Measurements from ENCODE around the gene LIPK.
"Not testable (repeated sequence)": the region's sequence is repeated elsewhere in the genome, so short reads cannot be mapped to it uniquely, and the experiment has no call there.

Gene LIPK

GRCh38 chr10:88687853-88688467, 18.1 kb upstream of the LIPK start:
- peaks cover 7% of the 10 kb centered on the region for H3K27me3 Mint-ChIP-seq
- no peak overlapping the region for H3K27ac Mint-ChIP-seq
- no peak for DNase-seq
- no peaks in the 10 kb centered on the region for H3K36me3 Mint-ChIP-seq (ENCODE audit: low read depth)
- no peaks in the 10 kb centered on the region for H3K9me3 Mint-ChIP-seq
- H3K4me3 Mint-ChIP-seq: no peak overlapping the region
- H3K4me1 Mint-ChIP-seq (ENCODE audit: low read depth): no peaks in the 10 kb centered on the region

DNA sequence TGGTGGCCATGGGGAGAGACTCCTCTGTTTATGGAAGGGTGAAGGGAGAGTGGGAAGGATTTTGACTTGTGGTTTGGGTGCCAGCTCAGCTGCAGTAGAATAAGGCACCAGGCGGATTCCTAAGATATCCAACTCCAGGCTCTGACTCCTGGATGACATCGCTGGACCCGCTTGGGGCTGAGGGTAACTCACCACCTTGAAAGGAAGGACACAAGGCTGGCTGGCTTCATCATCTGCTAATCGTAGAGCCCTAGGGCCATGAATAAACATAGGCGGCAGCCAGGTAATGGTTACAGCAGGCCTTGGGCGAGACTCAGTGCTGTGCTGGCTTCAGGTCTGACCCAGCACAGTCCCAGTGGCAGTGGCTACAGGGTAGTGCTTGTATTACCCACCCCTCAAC, 16.7 kb upstream of the LIPK start:
- H3K27me3 Mint-ChIP-seq: peaks cover 6% of the 10 kb centered on the region
- no peak for DNase-seq
- H3K9me3 Mint-ChIP-seq: no peaks in the 10 kb centered on the region
- no peak overlapping the region for H3K27ac Mint-ChIP-seq
- no peak overlapping the region for H3K4me3 Mint-ChIP-seq
- H3K36me3 Mint-ChIP-seq (ENCODE audit: low read depth): no peaks in the 10 kb centered on the region
- no peaks in the 10 kb centered on the region for H3K4me1 Mint-ChIP-seq (ENCODE audit: low read depth)

GRCh38 chr10:88693392-88694020, 12.5 kb upstream of the LIPK start:
- no peak for DNase-seq
- Mint-ChIP-seq H3K4me3 (no peak overlapping the region), H3K27me3 (peaks cover 17% of the 10 kb centered on the region), H3K36me3 (ENCODE audit: low read depth) (no peaks in the 10 kb centered on the region), H3K27ac (no peak overlapping the region), H3K4me1 (ENCODE audit: low read depth) (no peaks in the 10 kb centered on the region), H3K9me3 (no peaks in the 10 kb centered on the region)

DNA sequence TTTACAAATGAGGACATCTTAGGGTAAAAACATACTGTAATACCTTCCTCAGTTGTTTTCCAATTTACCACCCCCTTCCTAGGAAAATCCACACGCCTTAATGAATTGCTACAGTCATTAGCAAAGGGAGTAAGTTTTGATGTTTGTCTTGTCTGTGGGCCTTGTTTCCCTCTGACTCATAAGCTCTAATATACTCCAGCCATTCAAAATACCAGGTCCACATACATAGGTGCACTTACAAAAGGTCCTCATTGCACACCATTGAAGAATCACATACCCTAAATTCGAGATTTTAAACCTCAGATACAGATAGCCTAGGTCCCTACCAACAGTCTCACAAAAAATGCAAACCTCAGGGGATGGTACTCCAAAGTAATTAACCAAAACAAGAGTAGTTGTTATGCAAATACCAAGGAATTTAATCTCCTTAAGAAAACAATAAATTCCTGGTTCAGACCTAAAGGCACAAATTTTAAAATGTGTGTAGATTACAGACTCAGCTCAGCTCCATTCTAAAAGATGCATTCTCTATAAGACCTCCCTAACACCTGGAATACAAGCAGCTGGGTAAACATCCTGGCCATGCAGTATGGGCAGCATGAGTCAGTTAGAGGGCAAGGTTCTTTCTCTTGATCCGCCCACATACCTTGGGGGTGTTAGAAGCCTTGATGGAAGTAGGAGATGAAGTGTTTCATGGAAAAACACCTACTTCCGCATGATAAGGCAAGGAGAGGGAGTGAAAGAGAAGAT, 3.0 kb upstream of the LIPK start:
- Mint-ChIP-seq H3K9me3 (no peaks in the 10 kb centered on the region), H3K4me3 (no peak overlapping the region), H3K27me3 (peaks cover 6% of the 10 kb centered on the region), H3K27ac (no peak overlapping the region), H3K4me1 (ENCODE audit: low read depth) (peaks cover 31% of the 10 kb centered on the region), H3K36me3 (ENCODE audit: low read depth) (no peaks in the 10 kb centered on the region)
- no peak for DNase-seq

GRCh38 chr10:88707429-88708155, 1.5 kb downstream of the LIPK start:
- no peaks in the 10 kb centered on the region for H3K9me3 Mint-ChIP-seq
- H3K4me3 Mint-ChIP-seq: no peak overlapping the region
- peaks cover 31% of the 10 kb centered on the region for H3K4me1 Mint-ChIP-seq (ENCODE audit: low read depth)
- H3K27me3 Mint-ChIP-seq: peaks cover 7% of the 10 kb centered on the region
- H3K36me3 Mint-ChIP-seq (ENCODE audit: low read depth): no peaks in the 10 kb centered on the region
- DNase-seq: no peak
- no peak overlapping the region for H3K27ac Mint-ChIP-seq

- H3K27me3 Mint-ChIP-seq; H3K9me3 Mint-ChIP-seq; H3K36me3 Mint-ChIP-seq (ENCODE audit: low read depth); DNase-seq; H3K4me3 Mint-ChIP-seq; H3K27ac Mint-ChIP-seq: not testable (repeated sequence)
- peaks cover 23% of the 10 kb centered on the region for H3K4me1 Mint-ChIP-seq (ENCODE audit: low read depth)
Observed at GRCh38 chr10:88709361-88709760, 3.3 kb downstream of the LIPK start.

DNA sequence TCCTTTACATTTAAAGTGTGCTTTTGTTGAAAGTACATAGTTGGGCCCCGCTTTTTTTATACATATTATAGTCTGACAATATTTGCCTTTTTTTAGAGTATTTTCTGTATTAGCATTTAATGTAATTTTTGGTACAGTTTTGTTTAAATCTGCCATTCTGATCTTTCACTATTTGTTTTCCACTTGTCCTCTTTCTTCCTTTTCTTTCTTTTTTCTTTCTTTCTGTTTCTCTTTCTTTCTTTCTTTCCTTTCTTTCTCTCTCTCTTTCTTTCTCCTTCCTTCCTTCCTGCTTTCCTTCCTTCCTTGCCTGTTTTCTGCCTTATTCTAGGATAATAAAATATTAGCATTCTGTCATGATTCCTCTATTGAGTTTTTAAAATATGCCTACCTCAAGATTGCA, 9.5 kb downstream of the LIPK start:
- peaks cover 16% of the 10 kb centered on the region for H3K27me3 Mint-ChIP-seq

GRCh38 chr10:88721392-88721791, 15.3 kb downstream of the LIPK start:
- H3K4me3 Mint-ChIP-seq: no peak overlapping the region
- peaks cover 5% of the 10 kb centered on the region for H3K4me1 Mint-ChIP-seq (ENCODE audit: low read depth)
- H3K9me3 Mint-ChIP-seq: no peaks in the 10 kb centered on the region
- H3K36me3 Mint-ChIP-seq (ENCODE audit: low read depth): no peaks in the 10 kb centered on the region
- H3K27me3 Mint-ChIP-seq: peaks cover 17% of the 10 kb centered on the region
- no peak for DNase-seq
- no peak overlapping the region for H3K27ac Mint-ChIP-seq

More for the DNA sequence above, 9.5 kb downstream of the LIPK start:
- H3K9me3 Mint-ChIP-seq: no peaks in the 10 kb centered on the region
- no peak overlapping the region for H3K27ac Mint-ChIP-seq
- H3K36me3 Mint-ChIP-seq (ENCODE audit: low read depth): no peaks in the 10 kb centered on the region
- H3K4me1 Mint-ChIP-seq (ENCODE audit: low read depth): no peaks in the 10 kb centered on the region
- H3K4me3 Mint-ChIP-seq: no peak overlapping the region
- DNase-seq: no peak

GRCh38 chr10:88725798-88726197, 19.7 kb downstream of the LIPK start:
- Mint-ChIP-seq H3K4me3 (no peak overlapping the region), H3K36me3 (ENCODE audit: low read depth) (no peaks in the 10 kb centered on the region), H3K27me3 (peaks cover 4% of the 10 kb centered on the region), H3K27ac (no peak overlapping the region), H3K9me3 (no peaks in the 10 kb centered on the region), H3K4me1 (ENCODE audit: low read depth) (peaks cover 5% of the 10 kb centered on the region)
- no peak for DNase-seq

GRCh38 chr10:88728107-88728763, 22.2 kb downstream of the LIPK start:
- Mint-ChIP-seq H3K9me3 (no peaks in the 10 kb centered on the region), H3K36me3 (ENCODE audit: low read depth) (no peaks in the 10 kb centered on the region), H3K4me1 (ENCODE audit: low read depth) (peaks cover 5% of the 10 kb centered on the region), H3K27ac (no peak overlapping the region), H3K27me3 (peaks cover 4% of the 10 kb centered on the region), H3K4me3 (no peak overlapping the region)
- DNase-seq: peak; percentile 41

- H3K9me3 Mint-ChIP-seq: no peaks in the 10 kb centered on the region
- no peaks in the 10 kb centered on the region for H3K36me3 Mint-ChIP-seq (ENCODE audit: low read depth)
- no peak overlapping the region for H3K4me3 Mint-ChIP-seq
- no peak for DNase-seq
- H3K27ac Mint-ChIP-seq: no peak overlapping the region
- H3K27me3 Mint-ChIP-seq: no peaks in the 10 kb centered on the region
- H3K4me1 Mint-ChIP-seq (ENCODE audit: low read depth): peaks cover 3% of the 10 kb centered on the region
Observed at GRCh38 chr10:88730864-88731263, 24.8 kb downstream of the LIPK start.

- Mint-ChIP-seq H3K36me3 (ENCODE audit: low read depth) (no peaks in the 10 kb centered on the region), H3K27me3 (no peaks in the 10 kb centered on the region), H3K4me3 (no peak overlapping the region), H3K27ac (no peak overlapping the region), H3K4me1 (ENCODE audit: low read depth) (no peaks in the 10 kb centered on the region), H3K9me3 (no peaks in the 10 kb centered on the region)
- DNase-seq: no peak
Observed at GRCh38 chr10:88731296-88731695, 25.2 kb downstream of the LIPK start.

GRCh38 chr10:88733215-88733614, 27.2 kb downstream of the LIPK start:
- Mint-ChIP-seq H3K27me3 (peaks cover 10% of the 10 kb centered on the region), H3K4me3 (no peak overlapping the region), H3K36me3 (ENCODE audit: low read depth) (no peaks in the 10 kb centered on the region), H3K27ac (no peak overlapping the region), H3K4me1 (ENCODE audit: low read depth) (no peaks in the 10 kb centered on the region), H3K9me3 (no peaks in the 10 kb centered on the region)
- DNase-seq: no peak

DNA sequence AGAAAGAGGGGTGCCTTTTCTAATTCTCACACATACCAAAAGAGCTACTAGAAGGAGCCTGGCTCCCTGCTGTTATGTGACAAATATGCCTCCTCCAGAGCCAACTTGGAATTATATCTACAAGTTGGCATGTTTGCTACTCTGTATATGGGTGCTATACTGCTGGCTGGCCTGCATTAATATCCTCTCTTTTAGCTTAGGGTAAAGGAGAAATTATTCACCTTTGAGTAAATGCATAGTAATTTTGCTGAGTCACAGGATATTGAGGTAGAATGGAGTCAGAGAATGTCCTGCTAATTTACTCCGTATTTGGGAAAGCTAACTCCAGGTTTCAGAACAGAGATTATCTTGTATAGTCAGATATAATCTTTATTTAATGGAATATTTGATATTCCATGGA, 29.6 kb downstream of the LIPK start:
- H3K4me3 Mint-ChIP-seq: no peak overlapping the region
- H3K4me1 Mint-ChIP-seq (ENCODE audit: low read depth): no peaks in the 10 kb centered on the region
- H3K27me3 Mint-ChIP-seq: peaks cover 26% of the 10 kb centered on the region
- H3K27ac Mint-ChIP-seq: no peak overlapping the region
- DNase-seq: no peak
- H3K9me3 Mint-ChIP-seq: no peaks in the 10 kb centered on the region
- no peaks in the 10 kb centered on the region for H3K36me3 Mint-ChIP-seq (ENCODE audit: low read depth)
